ENCODE measurements around the gene SLC35G3. TPM values are rescaled to one million over a fixed set of nuclear protein-coding genes. Genes with fewer than 3 reads are reported as not detected.

The SLC35G3 gene
- total and polyA plus RNA-seq, 2 of the 8 experiments (the other 6 are each of a cell fraction or from before 2014, with no cell fraction given) = not detected

DNA sequence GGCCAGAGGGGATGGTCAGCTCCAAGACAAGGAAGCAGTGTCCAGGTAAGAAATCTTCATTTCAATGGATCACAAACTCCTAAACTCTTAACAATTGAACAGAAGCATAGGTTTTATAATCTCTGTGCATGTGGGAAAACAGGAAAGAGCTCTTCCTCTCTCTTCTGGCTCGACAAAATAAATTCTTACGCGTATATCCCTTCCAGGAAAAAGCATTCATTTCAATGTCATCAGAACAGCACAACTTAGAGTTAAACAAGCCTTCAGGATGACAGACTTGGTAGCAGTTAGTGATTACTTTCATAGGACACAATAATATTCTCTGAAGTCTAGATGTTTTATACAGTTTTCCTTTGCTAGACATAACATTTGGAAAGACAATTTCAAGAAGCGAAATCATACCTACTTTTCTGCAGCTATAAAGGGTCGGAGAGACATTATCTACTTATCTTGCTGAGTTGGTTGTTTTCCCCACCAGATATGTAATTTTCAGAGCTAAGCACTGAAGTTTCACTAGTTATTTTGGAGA is 19.3 kb upstream of the SLC35G3 start:
- no peak overlapping the region for H2BK120ac ChIP-seq (replicated peaks; ENCODE audit: low read depth, low read length)
- no peak overlapping the region for H2BK20ac ChIP-seq (ENCODE audit: low read length)
- no peak overlapping the region for H3K4me2 ChIP-seq (ENCODE audit: insufficient read depth in 1 of 2, low read depth in 2 of 2, low read length in 2 of 2)
- no peak overlapping the region for H3K18ac ChIP-seq (ENCODE audit: extremely low read depth, low read length)
- H3K27me3 ChIP-seq (replicated peaks in 1 of 4; ENCODE audit: control insufficient read depth in 3 of 4, extremely low read depth in 1 of 4, insufficient read depth in 3 of 4, low read length in 3 of 4) = no peaks in the 10 kb centered on the region
- no peaks in the 10 kb centered on the region for H4K20me1 ChIP-seq (replicated peaks in 1 of 2; ENCODE audit: control insufficient read depth in 1 of 2, insufficient read depth in 2 of 2, low read length in 2 of 2)
- no peak overlapping the region for H3K9ac ChIP-seq (replicated peaks in 1 of 4; ENCODE audit: extremely low read depth in 1 of 4, low read depth in 3 of 4, low read length in 3 of 4)
- H2BK15ac ChIP-seq (ENCODE audit: low read length) = no peak overlapping the region
- no peaks in the 10 kb centered on the region for H3K23me2 ChIP-seq (ENCODE audit: low read depth, low read length)
- no peak overlapping the region for H2BK5ac ChIP-seq (ENCODE audit: low read depth, low read length)
- H2AK5ac ChIP-seq (ENCODE audit: low read depth, low read length) = no peak overlapping the region
- H3K56ac ChIP-seq (replicated peaks; ENCODE audit: insufficient read length, low read depth, low read length) = no peak overlapping the region
- POLR2A ChIA-PET (ENCODE audit: partially characterized antibody) = no interaction called here
- no peak overlapping the region for H3K27ac ChIP-seq (ENCODE audit: low read depth, low read length)
- no peaks in the 10 kb centered on the region for H3K36me3 ChIP-seq (ENCODE audit: control insufficient read depth in 2 of 4, insufficient read depth in 4 of 4, low read length in 3 of 4)
- H3K79me2 ChIP-seq (ENCODE audit: control insufficient read depth in 1 of 2, insufficient read depth in 2 of 2, low read length in 2 of 2) = no peaks in the 10 kb centered on the region
- no peaks in the 10 kb centered on the region for H3K79me1 ChIP-seq (ENCODE audit: low read depth, low read length)
- CTCF ChIA-PET (ENCODE audit: partially characterized antibody) = interaction anchor here (0.7 to 1.4 kb wide), 4 partner anchors 25 to 428 kb away, joined by 3 to 5 read pairs (median 4); no protein-coding TSS in a partner anchor
- H3K23ac ChIP-seq (ENCODE audit: insufficient read length) = no peak overlapping the region
- H3K14ac ChIP-seq (ENCODE audit: insufficient read length) = no peak overlapping the region
- no peak for FAIRE-seq
- H4K91ac ChIP-seq (replicated peaks; ENCODE audit: insufficient read length, low read length) = no peak overlapping the region
- no peak overlapping the region for H2AFZ ChIP-seq (ENCODE audit: low read length)
- H3K4me1 ChIP-seq (replicated peaks in 1 of 4; ENCODE audit: control insufficient read depth in 3 of 4, insufficient read depth in 4 of 4, low read length in 3 of 4) = no peaks in the 10 kb centered on the region
- H4K5ac ChIP-seq (ENCODE audit: insufficient read length, low read depth, low read length) = no peak overlapping the region
- WGBS, 2 experiments (ENCODE audit: extremely low coverage in 1 of 2, insufficient coverage in 1 of 2, insufficient read length in 1 of 2, insufficient replicate concordance in 2 of 2, low coverage in 1 of 2, low lambda C conversion rate in 2 of 2, missing lambda C conversion rate in 1 of 2) = 86% methylated on average over 5 of the region's 5 CpGs; no CpG with 5 or more reads in 1 of the 2 experiments
- H4K8ac ChIP-seq (ENCODE audit: extremely low read depth, insufficient read depth, low read length) = no peak overlapping the region
- DNase-seq (ENCODE audit: low read depth in 1 of 2, low spot score in 2 of 2) = no peak
- H3K4me3 ChIP-seq (ENCODE audit: extremely low read depth in 1 of 4, insufficient read depth in 2 of 4, low read depth in 3 of 4, low read length in 4 of 4) = no peak overlapping the region
- no peak overlapping the region for H2BK12ac ChIP-seq (ENCODE audit: low read depth, low read length)
- H3K4ac ChIP-seq (replicated peaks; ENCODE audit: insufficient read length, low read depth, low read length) = no peak overlapping the region
- no peaks in the 10 kb centered on the region for H3K9me3 ChIP-seq (ENCODE audit: insufficient read depth in 2 of 2, low read depth in 1 of 2, low read length in 1 of 2)
- TF ChIP-seq SAP30 (IDR thresholded peaks at IDR 0.05; ENCODE audit: insufficient read depth, insufficient replicate concordance, low read length) = no peak
- TF ChIP-seq BCL11A (IDR thresholded peaks at IDR 0.05; ENCODE audit: low read depth in 2 of 2, low read length in 2 of 2) = no peak
- TF ChIP-seq PHF8 (conservative IDR thresholded peaks at IDR 0.05; ENCODE audit: low read depth, low read length) = no peak
- no peak for TF ChIP-seq CHD2 (IDR thresholded peaks at IDR 0.05; ENCODE audit: low read length)
- TF ChIP-seq SRF (IDR thresholded peaks at IDR 0.05; ENCODE audit: low read depth, low read length) = no peak
- TF ChIP-seq FOSL1 (IDR thresholded peaks at IDR 0.05; ENCODE audit: insufficient read depth, low read depth, low read length) = no peak
- TF ChIP-seq, protein P1, sequence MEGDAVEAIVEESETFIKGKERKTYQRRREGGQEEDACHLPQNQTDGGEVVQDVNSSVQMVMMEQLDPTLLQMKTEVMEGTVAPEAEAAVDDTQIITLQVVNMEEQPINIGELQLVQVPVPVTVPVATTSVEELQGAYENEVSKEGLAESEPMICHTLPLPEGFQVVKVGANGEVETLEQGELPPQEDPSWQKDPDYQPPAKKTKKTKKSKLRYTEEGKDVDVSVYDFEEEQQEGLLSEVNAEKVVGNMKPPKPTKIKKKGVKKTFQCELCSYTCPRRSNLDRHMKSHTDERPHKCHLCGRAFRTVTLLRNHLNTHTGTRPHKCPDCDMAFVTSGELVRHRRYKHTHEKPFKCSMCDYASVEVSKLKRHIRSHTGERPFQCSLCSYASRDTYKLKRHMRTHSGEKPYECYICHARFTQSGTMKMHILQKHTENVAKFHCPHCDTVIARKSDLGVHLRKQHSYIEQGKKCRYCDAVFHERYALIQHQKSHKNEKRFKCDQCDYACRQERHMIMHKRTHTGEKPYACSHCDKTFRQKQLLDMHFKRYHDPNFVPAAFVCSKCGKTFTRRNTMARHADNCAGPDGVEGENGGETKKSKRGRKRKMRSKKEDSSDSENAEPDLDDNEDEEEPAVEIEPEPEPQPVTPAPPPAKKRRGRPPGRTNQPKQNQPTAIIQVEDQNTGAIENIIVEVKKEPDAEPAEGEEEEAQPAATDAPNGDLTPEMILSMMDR (IDR thresholded peaks at IDR 0.05; ENCODE audit: control extremely low read depth in 1 of 3, insufficient read depth in 1 of 3, low read depth in 1 of 3, low read length in 3 of 3) = no peak
- TF ChIP-seq MAFK (IDR thresholded peaks at IDR 0.05; ENCODE audit: low read depth, low read length) = no peak
- TF ChIP-seq NANOG (IDR thresholded peaks at IDR 0.05; ENCODE audit: insufficient read depth, low read depth, low read length, poor library complexity, severe bottlenecking) = no peak
- TF ChIP-seq JUN (IDR thresholded peaks at IDR 0.05; ENCODE audit: low read depth, low read length) = no peak
- TF ChIP-seq NRF1 (IDR thresholded peaks at IDR 0.05; ENCODE audit: low read depth, low read length) = no peak
- TF ChIP-seq TBP (IDR thresholded peaks at IDR 0.05; ENCODE audit: low read depth, low read length) = no peak
